HEK293 (cell line): ENCODE measurements around the gene TMEM123.

ENCODE experiments used
- CTCF ChIP-seq: fragments of 450-650 bp; formaldehyde crosslinking; IDR thresholded peaks from 2 replicates; pipeline ENCODE4 v1.5.1; 2016; ENCODE audit warnings: missing biosample characterization, missing genetic modification characterization
- ZFP41 ChIP-seq: fragments of 450-650 bp; formaldehyde crosslinking; IDR thresholded peaks from 2 replicates; pipeline ENCODE4 v1.5.1; 2016; ENCODE audit warnings: missing biosample characterization, missing genetic modification characterization, borderline replicate concordance
- ZNF362 ChIP-seq: fragments of 450-650 bp; formaldehyde crosslinking; IDR thresholded peaks from 2 replicates; pipeline ENCODE4 v1.5.1; 2016; ENCODE audit warnings: missing biosample characterization, missing genetic modification characterization
- ZNF707 ChIP-seq: fragments of 450-650 bp; formaldehyde crosslinking; IDR thresholded peaks from 2 replicates; pipeline ENCODE4 v1.5.1; 2016; ENCODE audit warnings: missing biosample characterization, missing genetic modification characterization

GRCh38 chr11:102367364-102367763, 85.2 kb downstream of the TMEM123 start:
- TF ChIP-seq ZNF707 (no peak), ZFP41 (tag by site-specific recombination) (no peak), CTCF (no peak), ZNF362 (tag by site-specific recombination) (no peak)
